Measurements from ENCODE around the gene INTS7.

The INTS7 gene

GRCh38 chr1:211915924-211916323 lies 119.4 kb downstream of the INTS7 start:
- DNase-seq (ENCODE audit: low read depth): no peak
- no peak for TF ChIP-seq CTCF (IDR thresholded peaks at IDR 0.05; ENCODE audit: control insufficient read depth, extremely low read depth, insufficient read depth)

GRCh38 chr1:211912844-211913432 lies 122.4 kb downstream of the INTS7 start:
- no peak for TF ChIP-seq CTCF (IDR thresholded peaks at IDR 0.05; ENCODE audit: control insufficient read depth, extremely low read depth, insufficient read depth)
- no peak overlapping the region for H3K4me3 ChIP-seq (ENCODE audit: low read depth, low read length)
- DNase-seq (ENCODE audit: low read depth): no peak

More at GRCh38 chr1:211915924-211916323, 119.4 kb downstream of the INTS7 start:
- no peak overlapping the region for H3K4me3 ChIP-seq (ENCODE audit: low read depth, low read length)

- no peak for TF ChIP-seq CTCF (IDR thresholded peaks at IDR 0.05; ENCODE audit: control insufficient read depth, extremely low read depth, insufficient read depth)
- peak; percentile 76 for DNase-seq (ENCODE audit: low read depth)
- no peak overlapping the region for H3K4me3 ChIP-seq (ENCODE audit: low read depth, low read length)
These were observed 123.3 kb downstream of the INTS7 start for GRCh38 chr1:211912038-211912437.

DNA sequence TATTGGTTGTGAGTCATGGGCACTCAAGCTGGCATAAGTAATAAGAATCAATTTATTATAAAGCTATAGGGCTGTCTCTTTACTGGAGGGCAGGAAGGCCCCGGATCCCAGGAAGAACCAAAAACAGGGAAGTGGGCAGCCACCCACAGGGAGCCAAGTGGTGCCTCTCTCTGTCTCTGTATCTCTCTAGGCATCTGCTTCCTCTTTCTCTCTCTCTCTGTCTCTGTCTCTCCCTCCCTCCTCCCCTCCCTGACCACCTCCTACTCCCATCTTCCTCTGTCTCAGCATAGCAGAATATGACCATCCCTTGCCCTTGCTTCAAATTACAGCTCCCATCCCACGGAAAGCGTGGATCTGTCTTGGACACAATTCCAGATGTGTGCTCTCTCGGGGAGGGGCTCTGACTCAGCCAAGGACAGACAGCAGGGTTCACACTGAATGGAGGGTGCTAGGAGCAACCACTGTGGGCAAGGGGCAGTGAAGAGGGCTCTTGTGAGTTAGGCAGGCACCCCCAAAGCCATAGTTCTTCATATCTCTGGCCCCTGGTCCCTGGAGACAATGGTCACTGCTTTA lies 124.4 kb downstream of the INTS7 start:
- no peak for TF ChIP-seq CTCF (IDR thresholded peaks at IDR 0.05; ENCODE audit: control insufficient read depth, extremely low read depth, insufficient read depth)
- no peak for DNase-seq (ENCODE audit: low read depth)
- no peak overlapping the region for H3K4me3 ChIP-seq (ENCODE audit: low read depth, low read length)

DNA sequence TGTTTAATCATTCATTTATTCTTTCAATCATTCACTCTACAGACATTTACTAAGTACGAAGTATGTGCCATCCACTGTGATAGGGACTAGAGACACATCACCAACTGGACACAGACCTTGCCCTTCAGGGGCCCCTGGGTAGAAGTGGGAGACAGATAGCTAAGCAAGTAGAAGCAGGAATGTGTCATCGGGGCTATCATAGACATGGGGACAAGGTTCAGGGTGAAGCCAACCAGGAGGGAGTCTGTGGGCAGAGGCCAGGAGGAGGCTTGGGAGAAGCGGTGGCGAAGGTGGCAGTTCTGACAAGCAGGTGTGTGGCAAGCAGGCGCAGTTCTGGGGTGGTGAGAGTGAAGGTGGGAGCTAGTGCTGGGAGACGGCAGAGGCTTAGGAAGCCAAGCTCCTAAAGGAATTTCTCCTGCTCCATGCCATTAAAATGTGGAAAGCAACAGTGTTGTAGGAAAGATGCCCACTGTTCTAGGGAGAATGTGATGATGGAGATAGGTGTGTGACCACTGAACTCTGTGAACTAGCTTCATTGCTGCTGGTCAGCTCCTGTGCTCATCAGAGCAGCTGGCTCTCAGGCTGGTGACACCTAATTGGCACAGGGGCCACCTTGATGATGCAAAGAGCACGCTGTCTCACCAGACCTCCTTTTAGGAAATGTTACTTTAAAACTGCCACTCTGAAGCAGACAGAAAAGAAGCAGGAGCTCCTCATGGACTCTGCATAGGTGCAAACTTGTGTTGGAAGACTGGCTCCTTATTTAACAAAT lies 125.1 kb downstream of the INTS7 start:
- DNase-seq (ENCODE audit: low read depth): no peak
- no peak for TF ChIP-seq CTCF (IDR thresholded peaks at IDR 0.05; ENCODE audit: control insufficient read depth, extremely low read depth, insufficient read depth)
- H3K4me3 ChIP-seq (ENCODE audit: low read depth, low read length): no peak overlapping the region

DNA sequence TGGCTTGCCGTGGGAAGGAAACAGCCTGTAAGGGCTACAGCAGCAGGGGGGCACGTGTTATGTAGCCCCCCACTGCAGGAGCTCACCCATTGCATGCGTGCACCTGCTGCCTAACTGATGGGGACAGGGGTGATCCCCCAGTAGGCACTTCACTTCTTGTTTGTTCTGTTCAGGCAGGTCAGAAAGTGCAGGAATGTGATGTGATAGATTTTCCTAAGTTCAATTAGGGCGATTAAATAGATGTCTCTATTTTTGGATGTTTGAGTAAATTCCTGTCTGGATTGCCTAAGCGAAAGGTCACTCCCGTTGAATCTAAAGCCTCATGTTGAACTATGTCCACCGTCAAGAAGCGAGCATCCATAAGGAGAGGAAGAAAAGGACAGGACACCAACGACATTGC lies 126.0 kb downstream of the INTS7 start:
- TF ChIP-seq CTCF (IDR thresholded peaks at IDR 0.05; ENCODE audit: control insufficient read depth, extremely low read depth, insufficient read depth): no peak
- H3K4me3 ChIP-seq (ENCODE audit: low read depth, low read length): no peak overlapping the region
- no peak for DNase-seq (ENCODE audit: low read depth)
